ENCODE results near the gene CFAP126.

DNA sequence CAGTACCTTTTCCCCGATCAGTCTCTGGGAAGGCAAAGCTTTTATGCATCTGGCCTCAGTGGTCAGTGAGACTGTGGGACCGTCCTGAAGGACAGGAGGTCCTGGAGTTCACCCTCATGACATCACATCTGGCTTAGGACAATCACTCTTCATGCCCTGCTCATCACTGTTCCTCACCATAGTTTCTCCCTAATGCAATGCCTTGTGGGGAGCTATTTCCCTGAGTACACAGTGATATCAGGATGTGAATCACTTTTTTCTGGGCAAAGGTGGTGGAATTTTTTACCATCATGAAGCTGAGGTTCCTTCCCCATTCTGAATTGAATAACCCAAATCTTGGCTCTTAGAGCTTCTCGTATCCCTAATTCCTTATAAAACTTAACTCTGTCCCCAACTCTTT lies 34.8 kb upstream of the CFAP126 start:
- TF ChIP-seq POLR2A (IDR thresholded peaks at IDR 0.05; ENCODE audit: control extremely low read depth in 1 of 2, low read depth in 2 of 2, low read length in 2 of 2) (no peak), ZNF274 (IDR thresholded peaks at IDR 0.05; ENCODE audit: borderline replicate concordance, extremely low read depth, low read length) (no peak), SP1 (IDR thresholded peaks at IDR 0.05; ENCODE audit: low read depth, low read length) (no peak), EP300 (IDR thresholded peaks at IDR 0.05; ENCODE audit: borderline replicate concordance in 1 of 2, low read depth in 2 of 2, low read length in 2 of 2) (no peak), PHF8 (conservative IDR thresholded peaks at IDR 0.05; ENCODE audit: low read depth, low read length) (no peak), CREB1 (IDR thresholded peaks at IDR 0.05) (no peak), EZH2 (IDR thresholded peaks at IDR 0.05; ENCODE audit: low read depth, low read length, severe bottlenecking) (no peak), NRF1 (IDR thresholded peaks at IDR 0.05; ENCODE audit: low read depth, low read length) (no peak), FOSL1 (IDR thresholded peaks at IDR 0.05; ENCODE audit: insufficient read depth, low read depth, low read length) (no peak), YY1 (IDR thresholded peaks at IDR 0.05; ENCODE audit: low read depth, low read length) (no peak), TCF12 (IDR thresholded peaks at IDR 0.05; ENCODE audit: low read depth, low read length) (no peak)
- TF ChIP-seq, protein P1, sequence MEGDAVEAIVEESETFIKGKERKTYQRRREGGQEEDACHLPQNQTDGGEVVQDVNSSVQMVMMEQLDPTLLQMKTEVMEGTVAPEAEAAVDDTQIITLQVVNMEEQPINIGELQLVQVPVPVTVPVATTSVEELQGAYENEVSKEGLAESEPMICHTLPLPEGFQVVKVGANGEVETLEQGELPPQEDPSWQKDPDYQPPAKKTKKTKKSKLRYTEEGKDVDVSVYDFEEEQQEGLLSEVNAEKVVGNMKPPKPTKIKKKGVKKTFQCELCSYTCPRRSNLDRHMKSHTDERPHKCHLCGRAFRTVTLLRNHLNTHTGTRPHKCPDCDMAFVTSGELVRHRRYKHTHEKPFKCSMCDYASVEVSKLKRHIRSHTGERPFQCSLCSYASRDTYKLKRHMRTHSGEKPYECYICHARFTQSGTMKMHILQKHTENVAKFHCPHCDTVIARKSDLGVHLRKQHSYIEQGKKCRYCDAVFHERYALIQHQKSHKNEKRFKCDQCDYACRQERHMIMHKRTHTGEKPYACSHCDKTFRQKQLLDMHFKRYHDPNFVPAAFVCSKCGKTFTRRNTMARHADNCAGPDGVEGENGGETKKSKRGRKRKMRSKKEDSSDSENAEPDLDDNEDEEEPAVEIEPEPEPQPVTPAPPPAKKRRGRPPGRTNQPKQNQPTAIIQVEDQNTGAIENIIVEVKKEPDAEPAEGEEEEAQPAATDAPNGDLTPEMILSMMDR (IDR thresholded peaks at IDR 0.05; ENCODE audit: control extremely low read depth in 1 of 3, insufficient read depth in 1 of 3, low read depth in 1 of 3, low read length in 3 of 3), result no peak
- TF ChIP-seq, protein P2, sequence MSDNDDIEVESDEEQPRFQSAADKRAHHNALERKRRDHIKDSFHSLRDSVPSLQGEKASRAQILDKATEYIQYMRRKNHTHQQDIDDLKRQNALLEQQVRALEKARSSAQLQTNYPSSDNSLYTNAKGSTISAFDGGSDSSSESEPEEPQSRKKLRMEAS (IDR thresholded peaks at IDR 0.05), result no peak

Measured in H1 (cell line).